WERI-Rb-1 (cell line): ENCODE data around the gene PTPRM.

Experiments used
- DNase-seq: peaks from one replicate; pipeline ENCODE4 v3.0.0-alpha.2; 2020
- H3K27ac ChIP-seq: fragments of 250-450 bp; sonication (Bioruptor Pico); 2 replicates; pipeline ENCODE4 v1.5.1; 2020; ENCODE audit warnings: mild to moderate bottlenecking, moderate library complexity
- H3K27me3 ChIP-seq: fragments of 250-450 bp; sonication (Bioruptor Pico); 2 replicates; pipeline ENCODE4 v1.5.1; 2021; ENCODE audit warnings: mild to moderate bottlenecking, low read depth, moderate library complexity; ENCODE audit not compliant: insufficient read depth, severe bottlenecking
- H3K36me3 ChIP-seq: fragments of 250-450 bp; sonication (Bioruptor Pico); 2 replicates; pipeline ENCODE4 v1.5.1; 2020; ENCODE audit warnings: mild to moderate bottlenecking, moderate library complexity
- H3K4me3 ChIP-seq: 2 replicates; pipeline ENCODE4 v1.5.1; 2011; ENCODE audit warnings: low read depth, mild to moderate bottlenecking, control low read depth, low read length
- H3K9me3 ChIP-seq: fragments of 250-450 bp; sonication (Bioruptor Pico); 2 replicates; pipeline ENCODE4 v1.5.1; 2021; ENCODE audit warnings: mild to moderate bottlenecking, moderate library complexity; ENCODE audit not compliant: severe bottlenecking
- TF ChIP-seq, protein P1 (sequence below): IDR thresholded peaks from 2 replicates; pipeline ENCODE4 v1.5.1; 2011; ENCODE audit warnings: low read depth, mild to moderate bottlenecking, control low read depth, inconsistent platforms, low read length

Gene PTPRM

GRCh38 chr18:7559709-7560319 lies 7.3 kb upstream of the PTPRM start:
- H3K4me3 ChIP-seq = no peak overlapping the region
- H3K36me3 ChIP-seq = no peaks in the 10 kb centered on the region
- TF ChIP-seq, protein P1, sequence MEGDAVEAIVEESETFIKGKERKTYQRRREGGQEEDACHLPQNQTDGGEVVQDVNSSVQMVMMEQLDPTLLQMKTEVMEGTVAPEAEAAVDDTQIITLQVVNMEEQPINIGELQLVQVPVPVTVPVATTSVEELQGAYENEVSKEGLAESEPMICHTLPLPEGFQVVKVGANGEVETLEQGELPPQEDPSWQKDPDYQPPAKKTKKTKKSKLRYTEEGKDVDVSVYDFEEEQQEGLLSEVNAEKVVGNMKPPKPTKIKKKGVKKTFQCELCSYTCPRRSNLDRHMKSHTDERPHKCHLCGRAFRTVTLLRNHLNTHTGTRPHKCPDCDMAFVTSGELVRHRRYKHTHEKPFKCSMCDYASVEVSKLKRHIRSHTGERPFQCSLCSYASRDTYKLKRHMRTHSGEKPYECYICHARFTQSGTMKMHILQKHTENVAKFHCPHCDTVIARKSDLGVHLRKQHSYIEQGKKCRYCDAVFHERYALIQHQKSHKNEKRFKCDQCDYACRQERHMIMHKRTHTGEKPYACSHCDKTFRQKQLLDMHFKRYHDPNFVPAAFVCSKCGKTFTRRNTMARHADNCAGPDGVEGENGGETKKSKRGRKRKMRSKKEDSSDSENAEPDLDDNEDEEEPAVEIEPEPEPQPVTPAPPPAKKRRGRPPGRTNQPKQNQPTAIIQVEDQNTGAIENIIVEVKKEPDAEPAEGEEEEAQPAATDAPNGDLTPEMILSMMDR = no peak
- H3K27me3 ChIP-seq = no peaks in the 10 kb centered on the region
- no peak for DNase-seq
- H3K9me3 ChIP-seq = no peaks in the 10 kb centered on the region
- no peak overlapping the region for H3K27ac ChIP-seq

DNA sequence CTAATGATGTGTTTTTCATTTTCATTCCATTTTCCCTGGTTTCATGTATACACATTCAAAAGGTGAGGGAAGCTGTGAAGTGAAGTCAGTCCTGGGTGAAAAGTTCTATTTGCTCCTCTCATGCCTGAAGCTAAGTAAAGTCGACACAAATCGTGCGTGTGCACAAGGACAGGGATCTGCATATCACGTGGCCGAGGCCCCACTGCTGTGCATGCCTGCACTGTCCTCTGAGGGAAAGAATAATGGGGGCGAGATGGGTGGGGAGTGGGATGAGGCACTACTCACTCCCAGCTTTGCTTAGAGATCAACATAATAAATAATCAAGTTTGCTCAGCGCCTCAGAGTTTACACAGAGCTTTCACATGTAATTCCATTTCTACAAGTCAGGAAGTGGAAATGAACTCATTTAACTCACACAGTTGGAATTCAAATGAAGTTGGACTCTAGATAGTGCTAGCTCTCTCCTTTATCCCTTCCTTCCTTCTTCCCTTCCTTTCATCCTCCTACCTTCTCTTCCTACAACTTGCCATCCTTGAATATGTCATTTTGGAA lies 5.1 kb upstream of the PTPRM start:
- DNase-seq = no peak

DNA sequence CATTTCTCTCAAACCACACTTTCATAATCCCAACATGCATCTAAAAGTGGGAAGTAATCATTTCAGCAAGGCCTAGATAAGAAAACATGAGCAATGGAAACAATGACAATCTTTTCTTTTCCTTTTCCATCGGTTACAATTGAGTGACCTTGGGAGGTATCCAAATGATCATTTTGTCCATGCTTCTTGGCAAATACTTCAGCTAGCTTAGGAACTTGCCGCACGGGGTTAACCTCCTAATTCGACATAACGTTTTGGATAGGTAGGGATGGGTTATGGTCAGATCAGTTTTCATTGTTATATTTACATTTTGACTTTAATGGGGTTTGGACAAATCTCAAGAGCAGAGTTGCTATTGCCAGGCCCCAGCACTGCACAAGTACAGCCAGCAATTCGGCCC lies 4.6 kb upstream of the PTPRM start:
- Histone ChIP-seq H3K36me3 (no peaks in the 10 kb centered on the region), H3K27ac (no peak overlapping the region), H3K27me3 (peaks cover 10% of the 10 kb centered on the region), H3K4me3 (no peak overlapping the region), H3K9me3 (no peaks in the 10 kb centered on the region)
- no peak for DNase-seq
- TF ChIP-seq, protein P1 = no peak

More for the DNA sequence above, 5.1 kb upstream of the PTPRM start:
- H3K4me3 ChIP-seq = no peak overlapping the region
- TF ChIP-seq, protein P1 = no peak
- no peaks in the 10 kb centered on the region for H3K9me3 ChIP-seq
- H3K27me3 ChIP-seq = peaks cover 10% of the 10 kb centered on the region
- H3K36me3 ChIP-seq = no peaks in the 10 kb centered on the region
- no peak overlapping the region for H3K27ac ChIP-seq

DNA sequence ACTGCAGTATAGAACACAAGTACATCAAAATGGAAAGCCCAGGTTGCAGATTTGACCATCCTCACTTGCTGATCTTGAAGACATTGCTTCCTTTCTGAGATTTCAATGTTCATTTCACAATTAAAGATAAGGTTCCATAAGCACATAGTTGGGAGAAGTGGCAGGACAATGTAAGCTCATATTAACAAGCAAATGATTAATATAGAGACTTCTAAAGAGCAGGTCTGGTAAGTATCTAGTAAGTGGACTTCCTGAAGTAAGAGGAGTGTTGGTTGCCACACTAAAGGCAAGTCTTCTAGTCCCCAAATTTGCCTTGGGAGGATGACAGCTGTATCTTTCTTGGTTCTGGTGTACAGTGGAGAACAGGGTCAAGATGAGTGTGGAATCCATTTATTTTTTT lies 1.4 kb upstream of the PTPRM start:
- Histone ChIP-seq H3K36me3 (no peaks in the 10 kb centered on the region), H3K4me3 (no peak overlapping the region), H3K27ac (no peak overlapping the region), H3K27me3 (peaks cover 22% of the 10 kb centered on the region), H3K9me3 (no peaks in the 10 kb centered on the region)
- TF ChIP-seq, protein P1 = no peak
- DNase-seq = no peak

GRCh38 chr18:7566244-7566566 lies 911 bp upstream of the PTPRM start:
- Histone ChIP-seq H3K27me3 (peaks cover 22% of the 10 kb centered on the region), H3K4me3 (peak overlapping the region; percentile 42), H3K27ac (no peak overlapping the region), H3K9me3 (no peaks in the 10 kb centered on the region), H3K36me3 (no peaks in the 10 kb centered on the region)
- DNase-seq = no peak
- TF ChIP-seq, protein P1 = no peak
